BJ (cell line): ENCODE data around the gene SPHKAP. TPM values are rescaled to one million over a fixed set of nuclear protein-coding genes. Genes with fewer than 3 reads are reported as not detected.
"Not testable (repeated sequence)": the region's sequence is repeated elsewhere in the genome, so short reads cannot be mapped to it uniquely, and the experiment has no call there.

Experiments used
- CTCF ChIA-PET: fragments of 350-600 bp; formaldehyde crosslinking; extraction: SDS; loops from one replicate; lab custom pipeline; 2021; ENCODE audit warnings: antibody characterized with exemption, inconsistent platforms; lab: Yijun Ruan, JAX
- POLR2A ChIA-PET: fragments of 300-600 bp; sonication (Branson Sonifier 250); formaldehyde crosslinking; extraction: SDS; loops from one replicate; lab custom pipeline; 2021; ENCODE audit warnings: antibody characterized with exemption; lab: Charles Lee
- DNase-seq: peaks from one replicate; pipeline ENCODE4 v3.0.0-alpha.2; 2011; ENCODE audit warnings: low read depth
- H3K27me3 ChIP-seq: 2 replicates; pipeline ENCODE4 v1.6.0; 2011; ENCODE audit warnings: low read length; ENCODE audit not compliant: control insufficient read depth, insufficient read depth
- H3K36me3 ChIP-seq: 2 replicates; pipeline ENCODE4 v1.5.1; 2011; ENCODE audit warnings: low read length; ENCODE audit not compliant: control insufficient read depth, insufficient read depth
- H3K4me3 ChIP-seq: 2 replicates; pipeline ENCODE4 v1.5.1; 2011; ENCODE audit warnings: low read depth, mild to moderate bottlenecking, control low read depth, low read length
- polyA plus RNA-seq: library from polyadenylated mRNA; depleted of rRNA; stranded (reverse); fragments of >200 nt; gene quantifications from 2 replicates; pipeline ENCODE4 v1.2.3, GENCODE V29; 2011
- TF ChIP-seq, protein P1 (sequence below): IDR thresholded peaks from 2 replicates; pipeline ENCODE4 v1.5.1; 2011; ENCODE audit warnings: low read depth, mild to moderate bottlenecking, control low read depth, inconsistent platforms, low read length, moderate library complexity; ENCODE audit not compliant: insufficient read depth

The SPHKAP gene
- polyA plus RNA-seq, 1 experiment: 0.50 TPM

DNA sequence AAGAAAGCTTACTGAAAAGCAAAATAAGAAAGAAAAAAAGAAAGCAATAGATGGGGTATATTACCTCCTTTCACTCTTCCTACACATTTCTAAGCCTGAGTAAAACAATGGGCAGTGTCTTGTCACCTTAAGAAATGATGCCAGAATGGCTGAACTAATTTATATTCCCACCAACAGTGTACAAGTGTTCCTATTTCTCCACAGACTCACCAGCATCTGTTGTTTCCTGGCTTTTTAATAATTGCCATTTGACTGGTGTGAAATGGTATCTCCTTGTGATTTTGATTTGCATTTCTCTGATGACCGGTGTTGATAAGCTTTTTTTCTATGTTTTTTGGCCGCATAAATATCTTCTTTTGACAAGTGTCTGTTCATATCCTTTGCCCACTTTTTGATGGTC is 98.4 kb downstream of the SPHKAP start:
- TF ChIP-seq, protein P1, sequence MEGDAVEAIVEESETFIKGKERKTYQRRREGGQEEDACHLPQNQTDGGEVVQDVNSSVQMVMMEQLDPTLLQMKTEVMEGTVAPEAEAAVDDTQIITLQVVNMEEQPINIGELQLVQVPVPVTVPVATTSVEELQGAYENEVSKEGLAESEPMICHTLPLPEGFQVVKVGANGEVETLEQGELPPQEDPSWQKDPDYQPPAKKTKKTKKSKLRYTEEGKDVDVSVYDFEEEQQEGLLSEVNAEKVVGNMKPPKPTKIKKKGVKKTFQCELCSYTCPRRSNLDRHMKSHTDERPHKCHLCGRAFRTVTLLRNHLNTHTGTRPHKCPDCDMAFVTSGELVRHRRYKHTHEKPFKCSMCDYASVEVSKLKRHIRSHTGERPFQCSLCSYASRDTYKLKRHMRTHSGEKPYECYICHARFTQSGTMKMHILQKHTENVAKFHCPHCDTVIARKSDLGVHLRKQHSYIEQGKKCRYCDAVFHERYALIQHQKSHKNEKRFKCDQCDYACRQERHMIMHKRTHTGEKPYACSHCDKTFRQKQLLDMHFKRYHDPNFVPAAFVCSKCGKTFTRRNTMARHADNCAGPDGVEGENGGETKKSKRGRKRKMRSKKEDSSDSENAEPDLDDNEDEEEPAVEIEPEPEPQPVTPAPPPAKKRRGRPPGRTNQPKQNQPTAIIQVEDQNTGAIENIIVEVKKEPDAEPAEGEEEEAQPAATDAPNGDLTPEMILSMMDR: no peak
- Histone ChIP-seq H3K4me3 (no peak overlapping the region), H3K36me3 (no peaks in the 10 kb centered on the region), H3K27me3 (no peaks in the 10 kb centered on the region)
- CTCF ChIA-PET: no interaction called here
- POLR2A ChIA-PET: no interaction called here
- DNase-seq: no peak

DNA sequence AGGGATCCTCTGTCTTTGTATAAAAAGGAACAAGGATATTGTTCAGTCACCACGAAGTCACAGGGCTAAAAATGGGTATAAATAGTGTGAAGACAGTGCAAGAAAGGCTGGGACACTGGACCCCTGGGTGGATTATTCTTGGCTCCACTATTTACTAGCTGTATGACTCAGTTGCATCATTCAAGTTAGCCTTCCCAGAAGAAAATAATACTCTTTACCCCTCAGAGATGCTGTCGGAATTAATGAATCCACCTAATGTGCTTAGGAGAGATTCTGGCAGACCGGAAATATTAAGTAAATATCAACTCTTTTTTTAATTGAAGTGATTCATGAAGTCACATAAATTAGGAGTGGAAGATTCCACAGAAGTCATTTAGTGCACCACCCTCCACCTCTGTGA is 98.9 kb downstream of the SPHKAP start:
- no peak for DNase-seq
- Histone ChIP-seq H3K27me3 (no peaks in the 10 kb centered on the region), H3K36me3 (no peaks in the 10 kb centered on the region), H3K4me3 (no peak overlapping the region)
- ChIA-PET CTCF (no interaction called here), POLR2A (no interaction called here)
- TF ChIP-seq, protein P1: no peak

DNA sequence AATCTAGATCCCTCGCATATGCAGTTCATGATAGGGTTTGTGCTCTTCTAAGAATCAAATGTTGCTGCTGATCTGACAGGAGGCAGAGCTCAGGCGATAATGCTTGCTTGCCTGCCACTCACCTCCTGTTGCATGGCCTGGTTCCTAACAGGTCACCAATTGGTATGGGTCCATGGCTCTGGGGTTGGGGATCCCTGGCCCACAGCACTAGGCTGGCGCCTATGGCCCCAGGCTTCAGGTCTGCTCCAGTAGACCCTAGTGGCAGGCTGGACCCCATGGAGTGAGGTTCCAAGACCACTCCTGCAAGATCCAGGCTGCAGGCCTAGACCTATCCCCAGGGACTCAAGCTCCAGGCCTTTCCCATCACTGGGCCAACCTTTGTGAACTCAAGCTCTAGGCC is 102.3 kb downstream of the SPHKAP start:
- ChIA-PET CTCF (no interaction called here), POLR2A (no interaction called here)
- Histone ChIP-seq H3K27me3 (no peaks in the 10 kb centered on the region), H3K4me3 (no peak overlapping the region), H3K36me3 (no peaks in the 10 kb centered on the region)
- no peak for DNase-seq
- TF ChIP-seq, protein P1: no peak

DNA sequence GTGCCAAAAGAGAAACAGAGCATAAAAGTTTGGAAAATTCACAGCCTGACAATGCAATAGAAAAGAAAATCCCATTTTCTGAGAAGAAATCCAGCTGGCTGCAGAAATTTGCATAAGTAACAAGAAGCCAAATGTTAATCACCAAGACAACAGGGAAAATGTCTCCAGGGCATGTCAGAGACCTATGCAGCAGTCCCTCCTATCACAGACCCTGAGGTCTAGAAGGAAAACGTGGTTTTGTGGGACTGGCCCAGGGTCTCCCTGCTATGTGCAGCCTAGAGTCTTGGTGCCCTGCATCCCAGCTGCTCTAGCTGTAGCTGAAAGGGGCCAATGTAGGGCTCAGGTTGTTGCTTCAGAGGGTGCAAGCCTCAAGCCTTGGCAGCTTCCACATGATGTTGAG is 104.8 kb downstream of the SPHKAP start:
- CTCF ChIA-PET, POLR2A ChIA-PET, H3K4me3 ChIP-seq, H3K36me3 ChIP-seq, DNase-seq, H3K27me3 ChIP-seq: not testable (repeated sequence)

DNA sequence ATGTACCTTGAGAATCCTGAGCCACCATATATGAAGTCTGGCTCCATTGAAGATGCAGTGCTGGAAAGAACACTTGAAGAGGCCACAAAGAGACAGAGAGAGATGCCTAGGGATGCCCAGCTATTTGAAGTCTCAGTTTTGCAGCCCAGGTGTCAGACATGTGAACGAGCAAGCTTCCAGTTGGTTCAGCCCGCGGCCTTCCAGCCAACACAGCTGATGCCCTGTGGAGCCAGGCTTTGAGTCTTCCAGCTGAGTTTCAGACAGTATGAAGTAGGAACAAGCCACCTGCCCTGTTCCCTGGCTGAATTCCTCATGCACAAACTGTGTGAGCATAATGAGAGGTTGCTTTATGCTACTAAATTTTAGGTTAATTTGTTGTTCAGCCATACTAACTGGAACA is 108.8 kb downstream of the SPHKAP start:
- Histone ChIP-seq H3K4me3 (no peak overlapping the region), H3K27me3 (no peaks in the 10 kb centered on the region), H3K36me3 (no peaks in the 10 kb centered on the region)
- DNase-seq: no peak
- CTCF ChIA-PET: no interaction called here
- POLR2A ChIA-PET: no interaction called here
- TF ChIP-seq, protein P1: no peak

DNA sequence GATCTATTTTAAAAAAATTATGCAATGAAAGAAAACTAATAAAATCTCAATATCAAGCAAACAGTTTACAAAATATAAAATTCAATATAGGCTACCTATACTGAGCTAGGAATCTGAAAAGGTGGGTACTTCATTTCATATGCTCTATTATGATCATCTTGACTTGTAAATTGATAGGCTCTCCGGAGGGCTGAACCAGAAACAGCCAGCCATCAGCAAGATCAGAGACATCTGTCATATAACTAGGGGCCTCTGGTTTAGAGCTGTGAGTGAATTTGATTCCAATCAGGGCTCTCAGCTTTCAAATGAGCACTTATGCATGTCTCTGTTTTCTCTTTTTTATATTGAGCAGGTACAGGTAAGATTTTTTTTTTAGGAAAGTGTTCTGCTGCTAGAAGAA is 114.2 kb downstream of the SPHKAP start:
- ChIA-PET CTCF (interaction anchor here (0.7 kb wide), 1 partner anchor 46 kb away, joined by 6 read pairs; no protein-coding TSS in a partner anchor), POLR2A (no interaction called here)
- no peaks in the 10 kb centered on the region for H3K27me3 ChIP-seq
- no peak for DNase-seq
- TF ChIP-seq, protein P1: no peak
- H3K36me3 ChIP-seq: no peaks in the 10 kb centered on the region
- no peak overlapping the region for H3K4me3 ChIP-seq
